Right lobe of liver (tissue), 4 donors: ENCODE data around the gene POPDC3.

Experiments used
- POLR2A ChIP-seq: fragments of 450-650 bp; IDR thresholded peaks from one replicate; pipeline ENCODE4 v1.6.1; 2017; ENCODE audit warnings: antibody characterized with exemption, mild to moderate bottlenecking
- TF ChIP-seq, protein P1 (sequence below), 4 donors: fragments of 200-600 bp in 3 of 4; fragments of 450-650 bp in 1 of 4; IDR thresholded peaks; one replicate each; pipeline versions ENCODE4 v1.5.1 to v1.8.0; 2016 to 2022; ENCODE audit warnings: antibody characterized with exemption in 4 of 4, mild to moderate bottlenecking in 2 of 4
- donor health status: DM: no; HTN: no; CAD: no.
- donor health status: DM: no; HTN: no; CAD: no.
- donor health status: DM: no; HTN: yes; CAD: no.

GRCh38 chr6:105192707-105193465 is 13.1 kb upstream of the POPDC3 start:
- TF ChIP-seq, protein P1, sequence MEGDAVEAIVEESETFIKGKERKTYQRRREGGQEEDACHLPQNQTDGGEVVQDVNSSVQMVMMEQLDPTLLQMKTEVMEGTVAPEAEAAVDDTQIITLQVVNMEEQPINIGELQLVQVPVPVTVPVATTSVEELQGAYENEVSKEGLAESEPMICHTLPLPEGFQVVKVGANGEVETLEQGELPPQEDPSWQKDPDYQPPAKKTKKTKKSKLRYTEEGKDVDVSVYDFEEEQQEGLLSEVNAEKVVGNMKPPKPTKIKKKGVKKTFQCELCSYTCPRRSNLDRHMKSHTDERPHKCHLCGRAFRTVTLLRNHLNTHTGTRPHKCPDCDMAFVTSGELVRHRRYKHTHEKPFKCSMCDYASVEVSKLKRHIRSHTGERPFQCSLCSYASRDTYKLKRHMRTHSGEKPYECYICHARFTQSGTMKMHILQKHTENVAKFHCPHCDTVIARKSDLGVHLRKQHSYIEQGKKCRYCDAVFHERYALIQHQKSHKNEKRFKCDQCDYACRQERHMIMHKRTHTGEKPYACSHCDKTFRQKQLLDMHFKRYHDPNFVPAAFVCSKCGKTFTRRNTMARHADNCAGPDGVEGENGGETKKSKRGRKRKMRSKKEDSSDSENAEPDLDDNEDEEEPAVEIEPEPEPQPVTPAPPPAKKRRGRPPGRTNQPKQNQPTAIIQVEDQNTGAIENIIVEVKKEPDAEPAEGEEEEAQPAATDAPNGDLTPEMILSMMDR (IDR thresholded peaks at IDR 0.05): no peak
- TF ChIP-seq POLR2A: no peak
